ENCODE results near the gene S100Z.

- no peak for TF ChIP-seq REST (IDR thresholded peaks at IDR 0.05; ENCODE audit: insufficient replicate concordance, low read depth)
- no peak for TF ChIP-seq CTCF (IDR thresholded peaks at IDR 0.05; ENCODE audit: insufficient read depth, low read length)
- TF ChIP-seq POLR2AphosphoS5 (IDR thresholded peaks at IDR 0.05; ENCODE audit: low read depth) = no peak
Measured at GRCh38 chr5:76813982-76814562, 35.7 kb upstream of the S100Z start.

All from HL-60 (cell line).